ENCODE data around the gene HCRTR1. TPM values are rescaled to one million over a fixed set of nuclear protein-coding genes. Genes with fewer than 3 reads are reported as not detected.

Gene HCRTR1
- total RNA-seq, 3 donors from 2014 or later = not detected

DNA sequence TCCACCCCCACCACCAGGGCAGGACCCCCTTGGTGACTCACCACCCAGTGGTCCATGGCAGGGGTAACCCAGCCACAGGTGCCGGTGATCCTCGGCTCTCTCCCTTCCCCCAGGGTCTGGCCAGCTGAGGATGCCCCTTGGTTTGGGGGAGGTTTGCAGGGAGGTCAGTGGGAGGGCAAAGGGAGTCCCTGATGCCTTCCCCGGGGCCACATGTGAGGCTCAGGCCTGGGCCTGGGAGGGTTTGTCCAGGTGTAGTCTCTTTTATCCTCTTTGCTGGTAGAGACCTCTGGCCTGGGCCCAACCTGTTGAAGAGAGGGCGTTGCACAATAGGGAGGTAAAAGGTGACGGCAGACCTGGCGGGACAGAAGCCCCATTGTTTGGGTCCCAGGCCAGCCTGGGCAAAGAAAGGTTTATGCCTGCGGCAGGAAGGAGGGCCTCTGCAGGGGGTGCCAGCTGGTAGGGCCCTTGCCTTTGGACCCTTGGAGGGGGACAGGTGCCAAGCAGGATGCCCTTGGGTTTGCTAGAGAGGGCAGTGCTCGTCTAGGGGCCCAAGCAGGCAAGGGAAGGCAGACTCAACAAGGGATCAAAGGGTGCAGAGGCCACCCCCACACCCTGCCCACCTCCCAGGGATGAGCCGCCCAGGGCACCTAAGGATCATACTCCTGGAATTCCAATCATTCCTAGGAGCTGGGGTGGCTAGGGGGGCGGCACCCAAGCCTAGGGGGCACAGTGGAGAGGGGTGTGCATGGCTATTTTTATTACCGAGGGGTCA lies 41.9 kb upstream of the HCRTR1 start:
- no peaks in the 10 kb centered on the region for H3K36me3 ChIP-seq (ENCODE audit: low read depth)
- peaks cover 26% of the 10 kb centered on the region for H3K4me1 ChIP-seq (ENCODE audit: low read depth)
- H3K4me3 ChIP-seq = no peak overlapping the region
- ATAC-seq (peak; percentile 72), DNase-seq (peak; percentile 87 to 88 (median 87))
- TF ChIP-seq, protein P1, sequence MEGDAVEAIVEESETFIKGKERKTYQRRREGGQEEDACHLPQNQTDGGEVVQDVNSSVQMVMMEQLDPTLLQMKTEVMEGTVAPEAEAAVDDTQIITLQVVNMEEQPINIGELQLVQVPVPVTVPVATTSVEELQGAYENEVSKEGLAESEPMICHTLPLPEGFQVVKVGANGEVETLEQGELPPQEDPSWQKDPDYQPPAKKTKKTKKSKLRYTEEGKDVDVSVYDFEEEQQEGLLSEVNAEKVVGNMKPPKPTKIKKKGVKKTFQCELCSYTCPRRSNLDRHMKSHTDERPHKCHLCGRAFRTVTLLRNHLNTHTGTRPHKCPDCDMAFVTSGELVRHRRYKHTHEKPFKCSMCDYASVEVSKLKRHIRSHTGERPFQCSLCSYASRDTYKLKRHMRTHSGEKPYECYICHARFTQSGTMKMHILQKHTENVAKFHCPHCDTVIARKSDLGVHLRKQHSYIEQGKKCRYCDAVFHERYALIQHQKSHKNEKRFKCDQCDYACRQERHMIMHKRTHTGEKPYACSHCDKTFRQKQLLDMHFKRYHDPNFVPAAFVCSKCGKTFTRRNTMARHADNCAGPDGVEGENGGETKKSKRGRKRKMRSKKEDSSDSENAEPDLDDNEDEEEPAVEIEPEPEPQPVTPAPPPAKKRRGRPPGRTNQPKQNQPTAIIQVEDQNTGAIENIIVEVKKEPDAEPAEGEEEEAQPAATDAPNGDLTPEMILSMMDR (IDR thresholded peaks at IDR 0.05) = no peak
- H3K9me3 ChIP-seq = no peaks in the 10 kb centered on the region
- intact Hi-C loops (cut with DNase I, micrococcal nuclease) = no loop called here

DNA sequence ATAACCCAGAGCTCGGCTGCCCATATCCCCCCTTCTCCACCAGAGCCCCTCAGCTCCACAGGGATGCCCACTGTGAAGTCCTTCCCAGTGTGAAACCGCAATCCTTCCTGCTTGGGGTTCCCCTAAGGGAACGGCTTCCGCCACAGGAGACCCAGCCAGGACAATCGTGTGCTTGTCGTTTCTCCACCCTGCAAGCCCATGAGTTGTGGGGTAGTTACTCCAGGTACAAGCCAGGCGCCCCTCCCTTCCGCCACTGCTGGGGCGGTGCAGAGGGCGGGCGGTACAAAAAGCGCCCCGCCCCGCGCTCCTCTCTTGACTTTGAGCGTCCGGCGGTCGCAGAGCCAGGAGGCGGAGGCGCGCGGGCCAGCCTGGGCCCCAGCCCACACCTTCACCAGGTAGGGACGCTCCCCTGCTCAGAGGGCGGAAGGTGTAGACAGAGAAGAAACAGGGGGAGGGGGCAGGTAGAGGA lies 41.3 kb upstream of the HCRTR1 start, which contains the start of gene TINAGL1:
Gene TINAGL1 (plus strand): TSS at position 315 of the 469 bp plus-strand sequence. CDS start 634 bp downstream, outside the sequence.
- H3K4me3 ChIP-seq = peak within 1 kb of the TSS; percentile 72
- no peaks in the 10 kb centered on the region for H3K9me3 ChIP-seq
- TF ChIP-seq, protein P1 (IDR thresholded peaks at IDR 0.05) = no peak
- DNase-seq (peak; percentile 93 to 94 (median 94)), ATAC-seq (peak; percentile 82)
- H3K36me3 ChIP-seq (ENCODE audit: low read depth) = no peaks in the 10 kb centered on the region
- intact Hi-C loops (cut with DNase I, micrococcal nuclease) = no loop called here
- H3K4me1 ChIP-seq (ENCODE audit: low read depth) = peaks cover 31% of the 10 kb centered on the region

DNA sequence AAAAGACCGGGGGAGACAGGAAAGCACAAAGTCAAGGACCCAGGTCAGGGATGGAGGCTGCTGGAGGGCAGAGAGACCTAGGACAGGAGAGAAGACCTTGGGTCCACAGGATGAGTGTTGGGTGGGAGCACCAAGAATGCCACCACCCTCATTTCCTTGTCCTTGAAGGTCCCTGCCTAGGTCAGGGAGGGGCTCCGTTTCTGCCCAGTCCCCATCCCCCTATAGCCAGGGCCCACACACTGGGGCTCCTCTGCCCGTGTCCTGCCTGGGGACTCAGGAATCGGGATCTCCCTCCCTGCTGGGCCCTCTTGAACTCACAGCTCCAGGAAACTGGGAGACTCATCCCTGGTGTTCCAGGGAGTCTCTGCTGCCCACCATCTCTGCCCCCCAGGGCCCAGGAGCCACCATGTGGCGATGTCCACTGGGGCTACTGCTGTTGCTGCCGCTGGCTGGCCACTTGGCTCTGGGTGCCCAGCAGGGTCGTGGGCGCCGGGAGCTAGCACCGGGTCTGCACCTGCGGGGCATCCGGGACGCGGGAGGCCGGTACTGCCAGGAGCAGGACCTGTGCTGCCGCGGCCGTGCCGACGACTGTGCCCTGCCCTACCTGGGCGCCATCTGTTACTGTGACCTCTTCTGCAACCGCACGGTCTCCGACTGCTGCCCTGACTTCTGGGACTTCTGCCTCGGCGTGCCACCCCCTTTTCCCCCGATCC lies 40.6 kb upstream of the HCRTR1 start:
- DNase-seq (peak in 1 of 3 donors; percentile 67), ATAC-seq (peak; percentile 13)
- TF ChIP-seq, protein P1 (IDR thresholded peaks at IDR 0.05) = no peak
- intact Hi-C loops (cut with DNase I, micrococcal nuclease) = no loop called here
- Histone ChIP-seq H3K9me3 (no peaks in the 10 kb centered on the region), H3K4me1 (ENCODE audit: low read depth) (peaks cover 38% of the 10 kb centered on the region), H3K36me3 (ENCODE audit: low read depth) (no peaks in the 10 kb centered on the region), H3K4me3 (peak overlapping the region; percentile 72)

DNA sequence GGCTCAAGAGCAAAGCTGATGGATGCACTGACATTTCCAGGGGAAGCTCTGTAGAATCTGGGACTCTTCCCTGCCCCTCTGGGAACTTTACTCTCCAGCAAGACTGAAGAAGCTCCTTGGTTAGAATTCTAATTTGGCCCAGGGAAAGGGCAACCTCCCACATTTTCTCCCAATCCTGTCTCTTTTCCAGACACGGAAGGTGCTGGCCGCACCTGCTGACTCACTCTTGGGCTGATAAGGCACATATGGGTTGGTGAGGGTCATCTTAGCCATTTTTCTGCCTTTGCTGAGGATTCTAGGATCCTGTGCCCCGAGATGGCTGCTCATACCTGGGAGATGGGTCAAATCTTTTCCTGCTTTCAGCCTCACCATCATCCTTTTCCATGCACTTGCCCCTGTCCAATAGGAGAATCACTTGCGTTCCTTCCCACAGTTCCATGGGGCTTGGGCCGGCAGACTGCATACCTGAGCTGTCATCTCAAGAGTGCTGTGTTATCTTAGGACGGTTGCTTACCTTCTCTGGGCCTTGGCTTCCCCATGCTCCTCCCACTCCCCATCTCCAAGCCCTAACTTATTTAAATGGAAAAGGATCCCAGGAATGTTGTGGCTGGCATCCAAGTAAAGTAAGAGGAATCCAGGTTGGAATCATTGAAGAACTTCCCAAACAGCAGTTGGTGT lies 39.8 kb upstream of the HCRTR1 start:
- Histone ChIP-seq H3K4me3 (peak overlapping the region; percentile 72), H3K36me3 (ENCODE audit: low read depth) (no peaks in the 10 kb centered on the region), H3K9me3 (no peaks in the 10 kb centered on the region), H3K4me1 (ENCODE audit: low read depth) (peaks cover 44% of the 10 kb centered on the region)
- ATAC-seq (peak; percentile 2), DNase-seq (no peak)
- TF ChIP-seq, protein P1 (IDR thresholded peaks at IDR 0.05) = no peak
- intact Hi-C loops (cut with DNase I, micrococcal nuclease) = no loop called here

DNA sequence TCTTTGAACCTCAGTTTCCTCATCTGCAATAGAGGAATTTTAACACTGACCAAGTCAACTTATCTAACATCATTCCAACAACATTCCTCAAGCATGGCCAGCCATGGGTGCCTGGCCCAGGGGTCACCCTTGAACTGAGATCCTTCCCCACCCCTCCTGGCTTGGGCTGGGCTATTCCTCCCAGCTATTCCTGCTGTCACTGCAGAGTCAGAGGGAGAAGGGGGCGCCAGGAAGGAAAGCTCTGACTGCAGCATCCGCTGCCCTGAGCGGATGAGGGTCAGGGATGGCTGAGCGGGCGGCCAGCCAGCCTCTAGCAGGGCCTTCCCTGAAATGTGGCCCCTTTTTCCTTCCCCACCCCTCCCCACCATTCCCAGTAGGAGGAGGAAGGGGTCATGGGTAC lies 38.1 kb upstream of the HCRTR1 start:
- TF ChIP-seq, protein P1 (IDR thresholded peaks at IDR 0.05) = no peak
- DNase-seq = no peak
- ATAC-seq = no peak
- H3K36me3 ChIP-seq (ENCODE audit: low read depth) = no peaks in the 10 kb centered on the region
- peaks cover 54% of the 10 kb centered on the region for H3K4me1 ChIP-seq (ENCODE audit: low read depth)
- intact Hi-C loops (cut with DNase I, micrococcal nuclease) = no loop called here
- no peak overlapping the region for H3K4me3 ChIP-seq
- no peaks in the 10 kb centered on the region for H3K9me3 ChIP-seq
